B cell (primary cell): ENCODE results near the gene PPP2CA. TPM values are rescaled to one million over a fixed set of nuclear protein-coding genes. Genes with fewer than 3 reads are reported as not detected.
"Not testable (repeated sequence)": the region's sequence is repeated elsewhere in the genome, so short reads cannot be mapped to it uniquely, and the experiment has no call there.

Source experiments
- ATAC-seq: fragments of 200-7000 bp; cut with Tn5 transposase; one replicate; pipeline ENCODE4 v1.10.0; 2021; ENCODE audit warnings: low read depth, mild to moderate bottlenecking, moderate number of reproducible peaks, moderate library complexity
- CTCF ChIA-PET: fragments of 350-600 bp; sonication (Branson Sonifier 250); formaldehyde crosslinking; loops from one replicate; lab custom pipeline; 2021; ENCODE audit warnings: antibody characterized with exemption, inconsistent platforms; lab: Charles Lee
- POLR2A ChIA-PET: fragments of 350-600 bp; sonication (Branson Sonifier 250); formaldehyde crosslinking; loops from one replicate; lab custom pipeline; 2021; ENCODE audit warnings: antibody characterized with exemption; lab: Charles Lee
- DNase-seq: peaks from one replicate; pipeline ENCODE4 v3.0.0; 2013
- H2AFZ ChIP-seq: 2 replicates; pipeline ENCODE4 v1.6.1; 2012; ENCODE audit warnings: mild to moderate bottlenecking, low read depth, low read length; ENCODE audit not compliant: insufficient read depth, poor library complexity, severe bottlenecking
- H3K27ac ChIP-seq, 2 donors: 1 replicate in 1 of 2; 2 replicates in 1 of 2; pipeline ENCODE4 v1.5.1; 2012 to 2013; ENCODE audit warnings: low read length in 2 of 2, mild to moderate bottlenecking in 2 of 2, moderate library complexity in 1 of 2
- H3K27me3 ChIP-seq, 4 experiments: fragments of 200-600 bp in 1 of 4; sonication (generic) in 1 of 4; replicated peaks in 1 of 4; 1 replicate in 2 of 4; 2 replicates in 2 of 4; pipeline versions ENCODE4 v1.6.1 to v1.7.0; 2013 to 2016; ENCODE audit warnings: low read length in 3 of 4, mild to moderate bottlenecking in 2 of 4, mixed read lengths in 1 of 4, moderate library complexity in 1 of 4; ENCODE audit not compliant: insufficient read depth in 4 of 4, control insufficient read depth in 3 of 4; ENCODE audit errors: control extremely low read depth in 1 of 4
- H3K36me3 ChIP-seq, 2 experiments: replicated peaks in 1 of 2; 1 replicate in 1 of 2; 2 replicates in 1 of 2; pipeline versions ENCODE4 v1.6.1 to v1.7.1; 2013; ENCODE audit warnings: low read length in 1 of 2; ENCODE audit not compliant: insufficient read depth in 2 of 2, control insufficient read depth in 1 of 2; ENCODE audit errors: control extremely low read depth in 1 of 2, extremely low read depth in 1 of 2
- H3K4me1 ChIP-seq, 2 donors: fragments of 200-600 bp in 1 of 2; sonication (generic) in 1 of 2; 1 replicate in 1 of 2; 2 replicates in 1 of 2; pipeline versions ENCODE4 v1.5.1 to v1.6.1; 2013 to 2017; ENCODE audit warnings: low read length in 2 of 2; ENCODE audit not compliant: control insufficient read depth in 2 of 2, insufficient read depth in 2 of 2
- H3K4me2 ChIP-seq: replicated peaks from 2 replicates; pipeline ENCODE3; 2012; ENCODE audit warnings: mild to moderate bottlenecking, low read depth, low read length; ENCODE audit not compliant: poor library complexity, severe bottlenecking
- H3K4me3 ChIP-seq, 5 experiments: fragments of 200-600 bp in 1 of 5; sonication (generic) in 1 of 5; 1 replicate in 3 of 5; 2 replicates in 2 of 5; pipeline versions ENCODE4 v1.5.1 to v1.7.0; 2011 to 2016; ENCODE audit warnings: low read length in 4 of 5, mild to moderate bottlenecking in 4 of 5, low read depth in 2 of 5, control low read depth in 1 of 5, moderate library complexity in 1 of 5; ENCODE audit not compliant: insufficient read depth in 1 of 5; ENCODE audit errors: control extremely low read depth in 1 of 5, extremely low read depth in 1 of 5
- H3K79me2 ChIP-seq: fragments of 200-600 bp; sonication (generic); one replicate; pipeline ENCODE4 v1.6.0; 2016; ENCODE audit warnings: low read length; ENCODE audit not compliant: control insufficient read depth, insufficient read depth
- H3K9ac ChIP-seq: fragments of 200-600 bp; sonication (generic); 2 replicates; pipeline ENCODE4 v1.6.1; 2017; ENCODE audit warnings: mild to moderate bottlenecking, low read length, moderate library complexity
- H3K9me3 ChIP-seq, 3 donors: one replicate each; pipeline versions ENCODE4 v1.6.1 to v1.7.1; 2013; ENCODE audit warnings: low read length in 2 of 3; ENCODE audit not compliant: control insufficient read depth in 2 of 3, insufficient read depth in 1 of 3; ENCODE audit errors: control extremely low read depth in 1 of 3
- H4K20me1 ChIP-seq: 2 replicates; pipeline ENCODE4 v1.6.0; 2012; ENCODE audit warnings: mild to moderate bottlenecking, low read length; ENCODE audit not compliant: insufficient read depth, control insufficient read depth, poor library complexity, severe bottlenecking
- H3K27ac Mint-ChIP-seq: one replicate; pipeline ENCODE4 v1.8.0; 2021; ENCODE audit warnings: mixed read lengths
- H3K27me3 Mint-ChIP-seq: one replicate; pipeline ENCODE4 v1.8.0; 2021; ENCODE audit warnings: mixed read lengths
- H3K4me1 Mint-ChIP-seq: one replicate; pipeline ENCODE4 v1.8.0; 2021; ENCODE audit warnings: mixed read lengths
- H3K4me3 Mint-ChIP-seq: one replicate; pipeline ENCODE4 v1.8.0; 2021; ENCODE audit warnings: mixed read lengths
- H3K9me3 Mint-ChIP-seq: one replicate; pipeline ENCODE4 v1.8.0; 2022; ENCODE audit warnings: mixed read lengths; ENCODE audit not compliant: insufficient read depth
- EZH2 ChIP-seq: IDR thresholded peaks from 2 replicates; pipeline ENCODE4 v1.6.1; 2012; ENCODE audit warnings: borderline replicate concordance, low read depth, mild to moderate bottlenecking, moderate library complexity, low read length; ENCODE audit not compliant: insufficient read depth, poor library complexity, severe bottlenecking
- whole genome bisulfite sequencing: methylation state at CpG from one replicate; pipeline ENCODE4 v1.1.5; 2013; ENCODE audit warnings: missing lambda C conversion rate; ENCODE audit not compliant: insufficient coverage; 5-methylcytosine and 5-hydroxymethylcytosine counted together
- intact Hi-C: fragments of 100-400 bp; cut with micrococcal nuclease; formaldehyde crosslinking; loops from one replicate; pipeline ENCODE4 v1.10.0; 2022
- polyA plus RNA-seq: library from polyadenylated mRNA; depleted of rRNA; stranded (reverse); fragments of >200 nt; gene quantifications from 2 replicates; pipeline ENCODE4 v1.2.3, GENCODE V29; 2012
- total RNA-seq, 2 donors: library from RNA; stranded (reverse); fragments of 120-200 nt in 1 of 2; gene quantifications; 1 replicate in 1 of 2; 2 replicates in 1 of 2; pipeline versions ENCODE4 v1.2.3 to v1.2.4, GENCODE V29; 2013 to 2022
- TF ChIP-seq, protein P1 (sequence below): fragments of 200-600 bp; IDR thresholded peaks from one replicate; pipeline ENCODE4 v1.8.0; 2022; ENCODE audit warnings: antibody characterized with exemption, mild to moderate bottlenecking

The PPP2CA gene
- total and polyA plus RNA-seq, 2 donors (not counting 1 experiment from before 2014, with no cell fraction given), result 82.3 to 86.2 TPM

GRCh38 chr5:134267366-134268018 is 41.6 kb upstream of the PPP2CA start:
- H3K27me3 ChIP-seq, result peaks cover 0 to 3% (median 0%) of the 10 kb centered on the region in 4 experiments
- ChIA-PET CTCF (no interaction called here), POLR2A (no interaction called here)
- H2AFZ ChIP-seq, result no peak overlapping the region
- Mint-ChIP-seq H3K27ac (no peak overlapping the region), H3K4me3 (no peak overlapping the region), H3K9me3 (peaks cover 4% of the 10 kb centered on the region), H3K27me3 (peaks cover 5% of the 10 kb centered on the region), H3K4me1 (no peaks in the 10 kb centered on the region)
- TF ChIP-seq EZH2, result no peak
- TF ChIP-seq, protein P1, sequence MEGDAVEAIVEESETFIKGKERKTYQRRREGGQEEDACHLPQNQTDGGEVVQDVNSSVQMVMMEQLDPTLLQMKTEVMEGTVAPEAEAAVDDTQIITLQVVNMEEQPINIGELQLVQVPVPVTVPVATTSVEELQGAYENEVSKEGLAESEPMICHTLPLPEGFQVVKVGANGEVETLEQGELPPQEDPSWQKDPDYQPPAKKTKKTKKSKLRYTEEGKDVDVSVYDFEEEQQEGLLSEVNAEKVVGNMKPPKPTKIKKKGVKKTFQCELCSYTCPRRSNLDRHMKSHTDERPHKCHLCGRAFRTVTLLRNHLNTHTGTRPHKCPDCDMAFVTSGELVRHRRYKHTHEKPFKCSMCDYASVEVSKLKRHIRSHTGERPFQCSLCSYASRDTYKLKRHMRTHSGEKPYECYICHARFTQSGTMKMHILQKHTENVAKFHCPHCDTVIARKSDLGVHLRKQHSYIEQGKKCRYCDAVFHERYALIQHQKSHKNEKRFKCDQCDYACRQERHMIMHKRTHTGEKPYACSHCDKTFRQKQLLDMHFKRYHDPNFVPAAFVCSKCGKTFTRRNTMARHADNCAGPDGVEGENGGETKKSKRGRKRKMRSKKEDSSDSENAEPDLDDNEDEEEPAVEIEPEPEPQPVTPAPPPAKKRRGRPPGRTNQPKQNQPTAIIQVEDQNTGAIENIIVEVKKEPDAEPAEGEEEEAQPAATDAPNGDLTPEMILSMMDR, result no peak
- H3K36me3 ChIP-seq, result no peaks in the 10 kb centered on the region
- H3K9ac ChIP-seq, result no peak overlapping the region
- DNase-seq, result no peak
- H3K27ac ChIP-seq, result no peak overlapping the region
- no peak for ATAC-seq
- 90% methylated on average over 3 of the region's 7 CpGs for WGBS
- intact Hi-C loops, result no loop called here
- peaks cover 3 to 29% (median 9%) of the 10 kb centered on the region in 3 donors for H3K9me3 ChIP-seq
- no peaks in the 10 kb centered on the region for H3K79me2 ChIP-seq
- no peak overlapping the region for H3K4me3 ChIP-seq
- no peaks in the 10 kb centered on the region for H4K20me1 ChIP-seq
- no peak overlapping the region for H3K4me2 ChIP-seq
- H3K4me1 ChIP-seq, result no peaks in the 10 kb centered on the region

DNA sequence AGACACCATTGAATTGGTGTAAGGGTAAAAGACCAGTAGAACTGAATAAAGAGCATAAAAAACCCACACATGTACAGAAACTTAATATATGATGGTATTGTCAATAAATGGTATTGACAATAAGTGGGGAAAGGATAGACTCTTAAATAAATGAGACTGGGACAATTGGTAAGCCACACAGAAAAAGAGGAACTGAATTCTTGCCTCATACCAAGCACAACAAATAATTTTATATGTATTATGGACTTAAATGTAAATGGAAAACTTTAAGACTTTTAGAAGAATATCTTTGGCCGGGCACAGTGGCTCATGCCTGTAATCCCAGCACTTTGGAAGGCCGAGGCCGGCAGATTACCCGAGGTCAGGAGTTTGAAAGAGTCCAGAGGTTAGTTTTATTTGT is 37.9 kb upstream of the PPP2CA start:
- Histone ChIP-seq H3K4me2 (no peak overlapping the region), H3K27me3 (peaks cover 0 to 3% (median 0%) of the 10 kb centered on the region in 4 experiments), H4K20me1 (no peaks in the 10 kb centered on the region), H3K27ac (no peak overlapping the region), H3K9me3 (peaks cover 3 to 25% (median 9%) of the 10 kb centered on the region in 3 donors), H3K4me1 (no peaks in the 10 kb centered on the region), H3K9ac (no peak overlapping the region), H3K79me2 (no peaks in the 10 kb centered on the region), H3K4me3 (no peak overlapping the region), H3K36me3 (no peaks in the 10 kb centered on the region), H2AFZ (no peak overlapping the region)
- CTCF ChIA-PET, result no interaction called here
- Mint-ChIP-seq H3K27me3 (peaks cover 8% of the 10 kb centered on the region), H3K9me3 (peaks cover 6% of the 10 kb centered on the region), H3K4me3 (no peak overlapping the region), H3K4me1 (no peaks in the 10 kb centered on the region), H3K27ac (no peak overlapping the region)
- POLR2A ChIA-PET, result no interaction called here
- intact Hi-C loops, result no loop called here
- no CpG with 5 or more reads among the region's 4 CpGs for WGBS
- DNase-seq, result no peak
- no peak for ATAC-seq
- TF ChIP-seq, protein P1, result no peak
- no peak for TF ChIP-seq EZH2

DNA sequence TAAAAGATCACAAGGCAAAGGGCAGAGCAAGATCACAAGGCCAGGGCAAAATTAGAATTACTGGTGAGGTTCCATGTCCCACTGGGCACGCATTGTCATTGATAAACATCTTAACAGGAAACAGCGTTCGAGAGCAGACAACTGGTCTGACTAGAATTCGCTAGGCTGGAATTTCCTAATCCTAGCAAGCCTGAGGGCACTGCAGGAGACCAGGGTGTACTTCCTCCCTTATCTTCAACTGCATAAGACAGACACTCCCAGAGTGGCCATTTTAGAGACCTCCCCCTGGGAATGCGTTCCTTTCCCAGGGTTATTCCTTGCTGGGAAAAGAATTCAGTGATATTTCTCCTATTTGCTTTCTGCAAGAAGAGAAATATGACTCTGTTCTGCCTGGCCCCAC is 36.8 kb upstream of the PPP2CA start:
- H3K27me3 ChIP-seq, ATAC-seq, H3K4me3 ChIP-seq, H3K4me1 ChIP-seq, POLR2A ChIA-PET, CTCF ChIA-PET, H3K4me2 ChIP-seq, H3K36me3 ChIP-seq, H3K9me3 Mint-ChIP-seq, DNase-seq, H3K4me1 Mint-ChIP-seq, H3K4me3 Mint-ChIP-seq, H4K20me1 ChIP-seq, H2AFZ ChIP-seq, H3K9ac ChIP-seq, H3K27ac ChIP-seq, H3K27ac Mint-ChIP-seq, intact Hi-C loops, H3K27me3 Mint-ChIP-seq, H3K79me2 ChIP-seq: not testable (repeated sequence)
- peaks cover 3 to 25% (median 9%) of the 10 kb centered on the region in 3 donors for H3K9me3 ChIP-seq
- 96% methylated on average over 3 of the region's 5 CpGs for WGBS
